HG03159 (cell line): ENCODE results near the gene ALKBH2.
A peak's percentile ranks its signal among the peaks of the same experiment; 100 is the strongest.
"Not testable (repeated sequence)": the region's sequence is repeated elsewhere in the genome, so short reads cannot be mapped to it uniquely, and the experiment has no call there.

Experiments used
- ATAC-seq: cut with Tn5 transposase; IDR thresholded peaks from one replicate; pipeline ENCODE4 v1.9.1; 2021; ENCODE audit warnings: mild to moderate bottlenecking, moderate library complexity; ENCODE audit not compliant: unreplicated experiment

ALKBH2 gene

GRCh38 chr12:109069307-109070271 lies 23.7 kb downstream of the ALKBH2 start:
- no peak for ATAC-seq

- ATAC-seq: no peak
These were observed 27.4 kb downstream of the ALKBH2 start for GRCh38 chr12:109065853-109066193.

GRCh38 chr12:109065154-109065852 lies 28.0 kb downstream of the ALKBH2 start:
- no peak for ATAC-seq

- no peak for ATAC-seq
These were observed 29.1 kb downstream of the ALKBH2 start for GRCh38 chr12:109064143-109064542.

- no peak for ATAC-seq
These were observed 34.5 kb downstream of the ALKBH2 start for GRCh38 chr12:109058773-109059172.

GRCh38 chr12:109057376-109057775 lies 35.9 kb downstream of the ALKBH2 start:
- no peak for ATAC-seq

- no peak for ATAC-seq
These were observed 36.4 kb downstream of the ALKBH2 start for GRCh38 chr12:109056891-109057290.

GRCh38 chr12:109054520-109054919 lies 38.8 kb downstream of the ALKBH2 start:
- no peak for ATAC-seq

GRCh38 chr12:109054124-109054513 lies 39.2 kb downstream of the ALKBH2 start:
- peak; percentile 1 for ATAC-seq

GRCh38 chr12:109053382-109054123 lies 39.7 kb downstream of the ALKBH2 start:
- peak; percentile 59 for ATAC-seq

- peak; percentile 68 for ATAC-seq
These were observed 40.6 kb downstream of the ALKBH2 start, which contains the start of gene USP30 for GRCh38 chr12:109052414-109053323. Gene USP30, plus strand, starts transcription at chr12:109052576. Its CDS starts 103 bp downstream, at chr12:109052679.

GRCh38 chr12:109052097-109052413 lies 41.2 kb downstream of the ALKBH2 start:
- ATAC-seq: no peak

- ATAC-seq: not testable (repeated sequence)
These were observed 43.5 kb downstream of the ALKBH2 start for GRCh38 chr12:109049794-109050193.

GRCh38 chr12:109048706-109049105 lies 44.6 kb downstream of the ALKBH2 start:
- ATAC-seq: not testable (repeated sequence)

- ATAC-seq: no peak
These were observed 46.0 kb downstream of the ALKBH2 start for GRCh38 chr12:109047081-109047805.

- no peak for ATAC-seq
These were observed 49.0 kb downstream of the ALKBH2 start for GRCh38 chr12:109044241-109044640.
